Vagina (tissue), 2 donors: ENCODE data around the gene GAB3.

Source experiments
- POLR2A ChIP-seq, 2 donors: fragments of 450-650 bp; IDR thresholded peaks; one replicate each; pipeline ENCODE4 v1.6.1; 2017; ENCODE audit warnings: antibody characterized with exemption in 2 of 2, mild to moderate bottlenecking in 2 of 2, moderate library complexity in 2 of 2
- TF ChIP-seq, protein P1 (sequence below), 3 experiments: fragments of 450-650 bp in 2 of 3; fragments of 200-600 bp in 1 of 3; sonication (generic) in 1 of 3; IDR thresholded peaks; one replicate each; pipeline ENCODE4 v1.5.1; 2017 to 2019; ENCODE audit warnings: antibody characterized with exemption in 3 of 3, mild to moderate bottlenecking in 2 of 3, moderate library complexity in 2 of 3

DNA sequence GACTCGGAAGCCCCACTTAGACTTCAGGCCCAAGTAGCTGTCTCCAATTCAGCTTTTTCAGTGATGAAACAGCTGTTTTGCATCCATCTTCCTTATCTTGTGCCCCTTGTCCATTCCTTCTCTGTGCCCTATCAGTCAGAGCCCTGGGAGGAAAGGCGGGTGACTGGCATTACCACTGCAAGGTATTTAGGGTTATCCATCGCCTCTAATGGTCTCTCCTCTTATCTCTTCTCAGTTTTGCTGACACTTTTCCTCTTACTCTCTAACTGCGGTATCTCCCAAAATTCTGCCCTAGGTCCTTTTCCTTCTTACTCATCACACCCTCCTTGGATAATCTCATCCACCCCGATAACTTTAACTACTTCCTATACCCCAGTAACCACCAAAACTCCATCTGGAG, 13.7 kb downstream of the GAB3 start:
- TF ChIP-seq, protein P1, sequence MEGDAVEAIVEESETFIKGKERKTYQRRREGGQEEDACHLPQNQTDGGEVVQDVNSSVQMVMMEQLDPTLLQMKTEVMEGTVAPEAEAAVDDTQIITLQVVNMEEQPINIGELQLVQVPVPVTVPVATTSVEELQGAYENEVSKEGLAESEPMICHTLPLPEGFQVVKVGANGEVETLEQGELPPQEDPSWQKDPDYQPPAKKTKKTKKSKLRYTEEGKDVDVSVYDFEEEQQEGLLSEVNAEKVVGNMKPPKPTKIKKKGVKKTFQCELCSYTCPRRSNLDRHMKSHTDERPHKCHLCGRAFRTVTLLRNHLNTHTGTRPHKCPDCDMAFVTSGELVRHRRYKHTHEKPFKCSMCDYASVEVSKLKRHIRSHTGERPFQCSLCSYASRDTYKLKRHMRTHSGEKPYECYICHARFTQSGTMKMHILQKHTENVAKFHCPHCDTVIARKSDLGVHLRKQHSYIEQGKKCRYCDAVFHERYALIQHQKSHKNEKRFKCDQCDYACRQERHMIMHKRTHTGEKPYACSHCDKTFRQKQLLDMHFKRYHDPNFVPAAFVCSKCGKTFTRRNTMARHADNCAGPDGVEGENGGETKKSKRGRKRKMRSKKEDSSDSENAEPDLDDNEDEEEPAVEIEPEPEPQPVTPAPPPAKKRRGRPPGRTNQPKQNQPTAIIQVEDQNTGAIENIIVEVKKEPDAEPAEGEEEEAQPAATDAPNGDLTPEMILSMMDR (IDR thresholded peaks at IDR 0.05) = no peak
- TF ChIP-seq POLR2A (IDR thresholded peaks at IDR 0.05) = no peak
